IMR-90 (cell line): ENCODE measurements around the gene ZNF335.

Experiments used
- BHLHE40 ChIP-seq: fragments of 150-350 bp; IDR thresholded peaks from 2 replicates; pipeline ENCODE4 v1.6.1; 2016; ENCODE audit warnings: mild to moderate bottlenecking, low read depth, low read length
- CEBPB ChIP-seq: IDR thresholded peaks from 2 replicates; pipeline ENCODE4 v1.6.1; 2012; ENCODE audit warnings: low read depth, low read length, improper control_type of control experiment
- MAFK ChIP-seq: IDR thresholded peaks from 2 replicates; pipeline ENCODE4 v1.6.1; 2012; ENCODE audit warnings: low read depth, low read length, improper control_type of control experiment
- POLR2A ChIP-seq: IDR thresholded peaks from 2 replicates; pipeline ENCODE4 v1.6.1; 2012; ENCODE audit warnings: mild to moderate bottlenecking, low read depth, low read length
- RAD21 ChIP-seq: IDR thresholded peaks from 2 replicates; pipeline ENCODE4 v1.6.1; 2012; ENCODE audit warnings: low read length, improper control_type of control experiment
- RCOR1 ChIP-seq: IDR thresholded peaks from 2 replicates; pipeline ENCODE4 v1.6.1; 2012; ENCODE audit warnings: mild to moderate bottlenecking, low read length, improper control_type of control experiment; ENCODE audit not compliant: insufficient replicate concordance
- TF ChIP-seq, protein P1 (sequence below): conservative IDR thresholded peaks from 2 replicates; pipeline ENCODE4 v1.5.1; 2012; ENCODE audit warnings: mild to moderate bottlenecking, low read depth, low read length, improper control_type of control experiment
- TF ChIP-seq, protein P2 (sequence below): fragments of 150-350 bp; IDR thresholded peaks from 2 replicates; pipeline ENCODE4 v1.6.1; 2017; ENCODE audit warnings: mild to moderate bottlenecking, antibody characterized with exemption, low read length, low read depth

GRCh38 chr20:45985573-45985972 lies 13.6 kb upstream of the ZNF335 start:
- TF ChIP-seq, protein P1, sequence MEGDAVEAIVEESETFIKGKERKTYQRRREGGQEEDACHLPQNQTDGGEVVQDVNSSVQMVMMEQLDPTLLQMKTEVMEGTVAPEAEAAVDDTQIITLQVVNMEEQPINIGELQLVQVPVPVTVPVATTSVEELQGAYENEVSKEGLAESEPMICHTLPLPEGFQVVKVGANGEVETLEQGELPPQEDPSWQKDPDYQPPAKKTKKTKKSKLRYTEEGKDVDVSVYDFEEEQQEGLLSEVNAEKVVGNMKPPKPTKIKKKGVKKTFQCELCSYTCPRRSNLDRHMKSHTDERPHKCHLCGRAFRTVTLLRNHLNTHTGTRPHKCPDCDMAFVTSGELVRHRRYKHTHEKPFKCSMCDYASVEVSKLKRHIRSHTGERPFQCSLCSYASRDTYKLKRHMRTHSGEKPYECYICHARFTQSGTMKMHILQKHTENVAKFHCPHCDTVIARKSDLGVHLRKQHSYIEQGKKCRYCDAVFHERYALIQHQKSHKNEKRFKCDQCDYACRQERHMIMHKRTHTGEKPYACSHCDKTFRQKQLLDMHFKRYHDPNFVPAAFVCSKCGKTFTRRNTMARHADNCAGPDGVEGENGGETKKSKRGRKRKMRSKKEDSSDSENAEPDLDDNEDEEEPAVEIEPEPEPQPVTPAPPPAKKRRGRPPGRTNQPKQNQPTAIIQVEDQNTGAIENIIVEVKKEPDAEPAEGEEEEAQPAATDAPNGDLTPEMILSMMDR = no peak
- TF ChIP-seq, protein P2, sequence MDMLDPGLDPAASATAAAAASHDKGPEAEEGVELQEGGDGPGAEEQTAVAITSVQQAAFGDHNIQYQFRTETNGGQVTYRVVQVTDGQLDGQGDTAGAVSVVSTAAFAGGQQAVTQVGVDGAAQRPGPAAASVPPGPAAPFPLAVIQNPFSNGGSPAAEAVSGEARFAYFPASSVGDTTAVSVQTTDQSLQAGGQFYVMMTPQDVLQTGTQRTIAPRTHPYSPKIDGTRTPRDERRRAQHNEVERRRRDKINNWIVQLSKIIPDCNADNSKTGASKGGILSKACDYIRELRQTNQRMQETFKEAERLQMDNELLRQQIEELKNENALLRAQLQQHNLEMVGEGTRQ = no peak
- TF ChIP-seq POLR2A (no peak), RAD21 (no peak; the same call in 1 of the 2 replicates), MAFK (no peak), RCOR1 (no peak), BHLHE40 (no peak), CEBPB (no peak)
